Stimulated activated CD4-positive, alpha-beta T cell treated with anti-CD3 and anti-CD28 coated beads, Interleukin-2, amount 100 ng/mL, for 4 hours (primary cell): ENCODE measurements around the gene ZNF367.
A peak's percentile ranks its signal among the peaks of the same experiment; 100 is the strongest.

ENCODE experiments used
- DNase-seq: peaks from one replicate; pipeline ENCODE4 v3.0.0-alpha.2; 2020; ENCODE audit warnings: low read depth

ZNF367 gene

GRCh38 chr9:96418083-96418919 lies at the start of gene ZNF367:
Gene ZNF367 (minus strand): TSS chr9:96418370. CDS start chr9:96418032, 338 bp downstream.
- DNase-seq = peak; percentile 82

DNA sequence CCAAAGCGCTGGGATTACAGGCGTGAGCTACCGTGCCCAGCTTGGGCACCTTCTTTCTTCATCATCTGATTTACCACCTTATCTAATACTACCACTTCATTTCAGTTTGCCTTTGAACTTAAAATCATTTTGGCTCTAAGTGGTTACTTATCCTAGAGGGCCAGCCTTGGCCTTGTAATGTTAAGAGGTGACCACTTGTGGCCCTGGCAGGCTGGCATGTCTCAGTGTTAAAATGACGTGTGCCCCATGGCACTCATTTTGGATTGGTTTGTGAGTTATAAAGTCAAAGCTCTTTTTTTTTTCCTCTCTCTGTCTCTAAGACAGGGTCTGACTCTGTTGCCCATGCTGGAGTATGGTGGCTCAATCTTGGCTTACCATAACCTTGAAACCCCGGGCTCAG lies 49.6 kb upstream of the ZNF367 start:
- no peak for DNase-seq

DNA sequence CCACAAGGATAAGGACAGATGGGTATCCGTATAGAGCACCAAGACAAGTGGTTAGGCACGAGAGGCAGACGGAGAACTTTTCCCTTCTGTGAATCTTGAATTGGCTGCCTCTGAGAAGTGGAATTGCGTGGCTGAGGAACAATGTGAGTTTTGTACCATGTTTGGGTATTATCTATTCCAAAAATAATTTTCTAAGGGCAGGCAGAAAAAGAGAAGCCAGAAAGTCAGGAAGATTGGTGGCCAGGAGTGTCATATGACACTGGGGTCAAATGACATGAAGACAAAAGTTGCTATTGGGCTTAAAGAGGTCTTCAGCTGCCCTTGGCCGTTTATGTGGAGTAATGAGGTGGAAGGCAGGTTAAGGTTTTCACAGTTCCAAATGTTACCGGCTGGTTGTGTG lies 46.3 kb upstream of the ZNF367 start:
- no peak for DNase-seq

DNA sequence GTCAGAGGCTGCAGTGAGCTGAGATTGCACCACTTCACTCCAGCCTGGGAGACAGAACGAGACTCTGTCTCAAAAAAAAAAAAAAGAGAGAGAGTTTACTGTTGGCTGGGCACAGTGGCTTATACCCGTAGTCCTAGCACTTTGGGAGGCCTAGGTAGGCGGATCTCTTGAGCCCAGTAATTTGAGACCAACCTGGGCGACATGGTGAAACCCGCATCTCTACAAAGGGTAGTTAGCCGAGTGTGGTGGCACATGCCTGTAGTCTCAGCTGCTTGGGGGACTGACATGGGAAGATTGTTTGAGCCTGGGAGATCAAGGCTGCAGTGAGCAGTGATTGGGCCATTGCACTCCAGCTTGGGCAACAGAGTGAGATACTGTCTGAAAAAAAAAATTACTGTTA lies 44.4 kb upstream of the ZNF367 start:
- DNase-seq = no peak

DNA sequence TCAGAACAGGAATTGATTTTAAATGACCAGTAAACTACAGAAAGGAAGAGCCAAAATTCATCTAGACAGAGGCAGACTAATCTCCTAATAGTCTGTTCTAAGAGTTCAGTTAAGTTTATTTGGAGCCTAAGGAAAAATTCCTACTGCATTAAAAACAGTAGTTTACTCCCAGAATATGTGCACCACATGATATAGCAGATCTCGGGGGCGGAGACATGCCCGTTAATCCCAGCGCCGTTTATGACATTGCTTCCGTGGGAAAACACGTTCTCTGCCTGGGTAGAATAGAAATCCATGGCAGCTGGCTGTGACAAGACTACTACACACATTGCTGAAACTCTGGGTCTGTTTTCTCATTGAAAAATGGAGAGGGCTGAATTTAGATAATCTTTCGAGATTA lies 43.2 kb upstream of the ZNF367 start:
- no peak for DNase-seq

DNA sequence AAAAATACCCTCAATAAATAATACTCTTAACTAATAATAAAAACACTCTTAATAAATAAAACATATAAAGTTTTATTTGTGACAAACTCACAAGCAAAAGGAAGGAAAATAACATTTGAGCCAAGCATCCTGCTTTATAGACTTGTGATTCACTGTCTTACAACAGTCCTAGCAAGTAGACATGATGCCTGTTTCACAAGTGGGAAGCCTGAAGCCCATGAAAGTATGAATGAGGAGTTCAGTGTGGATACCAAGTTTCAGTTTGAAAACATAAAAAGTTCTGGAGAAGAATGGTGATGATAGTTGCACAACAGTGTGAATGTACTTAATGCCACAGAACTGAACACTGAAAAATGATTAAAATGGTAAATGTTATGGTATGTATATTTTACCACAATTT lies 42.7 kb upstream of the ZNF367 start:
- no peak for DNase-seq

- no peak for DNase-seq
These were observed 42.3 kb upstream of the ZNF367 start for GRCh38 chr9:96460470-96460869.

GRCh38 chr9:96459268-96460007 lies 41.3 kb upstream of the ZNF367 start:
- no peak for DNase-seq

DNA sequence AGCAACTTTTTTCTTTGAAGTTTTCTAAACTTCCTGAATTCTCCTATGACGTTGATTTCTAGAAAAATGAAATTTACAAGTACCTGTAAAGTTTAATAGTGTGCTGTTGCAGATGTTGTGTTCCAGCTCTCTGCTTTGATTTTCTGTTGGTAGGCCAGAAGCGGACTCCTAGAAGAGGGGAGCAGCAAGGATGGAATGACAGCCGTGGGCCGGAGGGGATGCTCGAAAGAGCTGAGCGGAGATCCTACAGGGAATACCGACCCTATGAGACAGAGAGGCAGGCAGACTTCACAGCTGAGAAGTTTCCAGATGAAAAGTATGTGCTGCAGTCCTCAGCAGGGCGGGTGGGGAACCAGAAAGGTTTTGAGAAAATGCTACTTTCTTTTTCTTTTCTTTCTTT lies 40.1 kb upstream of the ZNF367 start:
- no peak for DNase-seq

- DNase-seq = no peak
These were observed 39.1 kb upstream of the ZNF367 start for GRCh38 chr9:96457266-96457665.

- DNase-seq = no peak
These were observed 35.5 kb upstream of the ZNF367 start for GRCh38 chr9:96453625-96454024.

DNA sequence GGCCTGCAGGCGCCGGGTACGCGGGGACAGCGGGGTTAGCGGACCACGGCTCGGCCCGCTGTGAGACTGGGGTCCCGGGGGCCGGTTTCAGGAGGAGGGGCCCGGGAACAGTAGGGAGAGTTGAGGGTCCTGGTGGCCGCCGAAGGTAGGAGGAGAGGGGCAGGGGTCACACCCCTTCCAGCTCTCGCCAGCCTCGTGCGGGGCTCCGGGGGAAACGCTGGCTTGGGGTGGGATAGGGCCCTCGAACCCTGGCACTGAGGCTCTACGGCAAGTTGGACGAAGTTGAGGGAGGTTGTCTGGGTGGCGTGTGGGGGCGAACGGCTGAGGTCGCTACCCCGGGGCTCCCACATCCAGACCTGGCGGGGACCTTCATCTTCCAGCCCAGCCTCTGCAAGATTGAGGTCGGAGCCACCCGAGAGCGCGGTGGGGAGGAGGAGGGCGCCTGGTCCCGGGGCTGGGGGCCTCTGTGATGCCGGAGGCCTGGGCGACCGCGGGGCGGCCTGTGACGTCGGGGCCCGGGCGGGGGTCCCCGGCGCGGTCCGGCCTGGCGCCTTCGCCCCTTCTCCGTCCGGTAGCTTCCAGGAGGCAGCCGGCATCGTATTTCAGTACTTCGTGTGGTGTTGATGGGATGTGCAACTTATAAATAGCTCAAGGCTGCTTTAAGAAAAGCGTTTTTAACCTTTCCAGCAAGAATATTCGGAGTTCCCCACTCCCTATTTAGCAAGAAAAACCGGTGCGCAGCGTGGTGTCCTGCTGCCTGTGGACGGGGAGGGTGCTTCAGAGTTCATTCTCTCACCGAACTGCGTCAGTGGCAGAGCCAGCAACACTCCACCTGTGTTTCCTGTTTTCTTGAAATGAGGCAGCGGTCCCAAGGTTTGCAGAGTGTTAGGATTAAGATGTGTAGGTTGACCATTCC lies 32.7 kb upstream of the ZNF367 start:
- DNase-seq = no peak

DNA sequence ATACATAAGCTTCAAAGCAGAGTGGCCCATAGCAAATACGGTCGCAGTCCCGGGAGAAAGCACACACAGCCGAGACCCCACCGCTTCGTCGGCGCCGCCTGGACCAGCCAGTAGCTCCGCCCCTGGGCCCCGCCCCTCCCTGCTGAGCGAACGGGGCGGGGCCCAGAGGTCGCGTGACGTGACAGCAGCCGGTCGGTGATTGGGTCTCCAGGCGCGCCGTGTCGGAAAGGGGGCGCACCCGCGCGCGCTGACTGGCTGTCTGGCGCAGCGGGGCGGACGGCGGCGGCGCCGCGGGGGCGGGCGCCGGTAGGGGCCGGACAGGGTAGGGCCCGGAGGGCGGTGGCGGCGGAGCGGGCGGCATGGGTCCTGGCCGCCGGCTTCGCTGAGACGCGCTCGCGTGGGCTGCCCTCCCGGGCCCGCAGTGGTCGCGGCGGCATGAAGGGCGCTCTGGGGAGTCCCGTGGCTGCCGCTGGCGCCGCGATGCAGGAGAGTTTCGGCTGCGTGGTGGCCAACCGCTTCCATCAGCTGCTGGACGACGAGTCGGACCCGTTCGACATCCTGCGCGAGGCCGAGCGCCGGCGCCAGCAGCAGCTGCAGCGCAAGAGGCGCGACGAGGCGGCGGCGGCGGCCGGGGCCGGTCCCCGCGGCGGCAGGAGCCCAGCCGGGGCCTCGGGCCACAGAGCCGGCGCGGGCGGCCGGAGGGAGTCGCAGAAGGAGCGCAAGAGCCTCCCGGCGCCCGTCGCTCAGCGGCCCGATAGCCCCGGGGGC lies 31.9 kb upstream of the ZNF367 start, which contains the start of gene HABP4:
Gene HABP4 (plus strand): TSS at position 325 of the 768 bp plus-strand sequence. CDS start 111 bp downstream, at position 436.
- peak; percentile 94 for DNase-seq

DNA sequence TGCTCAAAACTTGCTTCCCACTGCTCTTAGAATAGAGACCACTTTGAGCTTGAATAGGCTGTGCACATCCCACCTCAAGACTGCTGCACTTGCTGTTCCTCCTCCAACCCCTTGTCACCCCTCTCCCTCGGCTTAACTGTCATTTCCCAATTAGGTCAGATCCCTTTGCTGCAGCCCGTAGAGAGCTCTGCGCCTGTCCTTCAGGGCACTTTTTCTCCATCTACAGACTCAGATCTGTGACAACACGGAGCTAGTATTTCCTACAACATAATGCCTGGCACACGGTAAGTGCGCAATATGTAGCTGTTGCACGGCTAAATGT lies 31.3 kb upstream of the ZNF367 start:
- DNase-seq = no peak

DNA sequence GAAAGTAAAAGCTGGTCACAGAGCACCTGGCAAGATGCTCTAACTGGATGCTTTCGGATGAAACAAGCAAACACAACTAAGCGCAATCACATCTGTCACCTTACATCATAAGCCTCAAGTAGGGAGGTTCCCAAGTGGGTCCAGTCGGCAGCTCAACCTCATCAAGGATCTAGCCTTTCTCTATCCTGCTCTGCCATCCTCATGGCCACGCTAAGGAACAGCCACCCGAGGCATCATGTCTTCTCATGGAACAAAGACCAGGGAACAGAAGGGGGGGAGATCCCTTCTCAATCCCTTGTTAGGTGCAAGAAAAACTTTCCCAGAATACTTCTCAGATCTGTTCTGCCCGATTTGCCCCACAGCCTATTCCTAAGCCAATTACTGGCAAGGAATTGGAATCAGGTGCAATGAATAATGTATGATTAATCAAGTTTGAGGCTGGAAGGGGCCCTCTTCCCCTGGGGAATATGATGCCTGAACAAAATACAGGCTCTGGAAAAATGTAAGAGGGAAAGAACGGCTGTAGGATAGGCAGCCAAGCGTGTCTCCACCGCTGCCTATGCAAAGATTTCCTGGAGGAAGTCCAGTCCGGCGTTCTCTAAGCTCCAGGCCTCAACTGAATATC lies 30.5 kb upstream of the ZNF367 start:
- no peak for DNase-seq

DNA sequence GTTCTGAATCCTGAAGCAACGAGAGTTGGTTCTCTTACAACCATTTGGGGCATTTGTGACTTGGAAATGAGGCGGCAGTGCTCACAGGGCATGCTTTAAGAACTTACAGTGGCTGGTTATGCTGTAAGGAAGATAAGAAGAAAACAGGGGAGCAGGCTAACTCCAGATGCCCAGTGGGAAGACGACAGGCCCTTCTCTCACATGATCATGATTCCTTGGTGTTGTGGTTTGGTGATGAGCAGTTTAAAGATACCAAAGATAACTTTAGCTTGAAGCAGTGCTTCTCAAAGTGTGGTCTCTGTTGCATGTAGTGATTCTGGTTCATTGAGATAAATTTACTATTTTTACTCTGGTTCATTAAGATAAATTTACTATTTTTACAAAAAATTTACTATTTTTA lies 29.2 kb upstream of the ZNF367 start:
- DNase-seq = no peak

GRCh38 chr9:96442491-96442890 lies 24.3 kb upstream of the ZNF367 start:
- DNase-seq = no peak

GRCh38 chr9:96441798-96442445 lies 23.8 kb upstream of the ZNF367 start:
- DNase-seq = no peak

DNA sequence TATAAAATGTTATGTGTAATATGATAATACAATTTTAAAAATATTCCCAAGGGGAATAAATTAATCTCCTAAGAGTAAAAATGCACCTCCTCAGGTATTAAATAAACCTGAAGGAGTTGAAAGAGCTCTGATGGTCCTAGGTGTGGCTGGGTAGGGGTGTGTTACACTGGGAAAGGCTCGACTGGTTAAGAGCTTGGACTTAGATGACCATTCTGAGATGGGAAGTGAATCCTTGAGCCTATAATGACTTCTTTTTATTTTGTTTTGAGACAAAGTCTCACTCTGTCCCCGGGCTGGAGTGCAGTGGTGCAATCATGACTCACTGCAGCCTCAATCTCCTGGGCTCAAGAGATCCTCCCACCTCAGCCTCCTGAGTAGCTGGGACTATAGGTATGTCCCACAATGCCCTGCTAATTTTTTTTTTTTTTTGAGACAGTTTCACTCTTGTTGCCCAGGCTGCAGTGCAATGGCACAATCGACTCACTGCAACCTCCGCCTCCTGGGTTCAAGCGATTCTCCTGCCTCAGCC lies 22.6 kb upstream of the ZNF367 start:
- no peak for DNase-seq

- no peak for DNase-seq
These were observed 19.3 kb upstream of the ZNF367 start for GRCh38 chr9:96437454-96437853.
